HG03442 (cell line): Measurements from ENCODE around the gene PLXNA4.

ENCODE experiments used
- ATAC-seq: cut with Tn5 transposase; IDR thresholded peaks from one replicate; pipeline ENCODE4 v1.9.1; 2021; ENCODE audit warnings: mild to moderate bottlenecking, moderate library complexity; ENCODE audit not compliant: unreplicated experiment

Gene PLXNA4

GRCh38 chr7:132371948-132372347 is 204.3 kb downstream of the PLXNA4 start:
- no peak for ATAC-seq

GRCh38 chr7:132368246-132368900 is 207.9 kb downstream of the PLXNA4 start:
- no peak for ATAC-seq

GRCh38 chr7:132367795-132368194 is 208.5 kb downstream of the PLXNA4 start:
- ATAC-seq: no peak

GRCh38 chr7:132367004-132367403 is 209.3 kb downstream of the PLXNA4 start:
- ATAC-seq: no peak

- no peak for ATAC-seq
Observed at GRCh38 chr7:132364226-132364625, 212.0 kb downstream of the PLXNA4 start.

DNA sequence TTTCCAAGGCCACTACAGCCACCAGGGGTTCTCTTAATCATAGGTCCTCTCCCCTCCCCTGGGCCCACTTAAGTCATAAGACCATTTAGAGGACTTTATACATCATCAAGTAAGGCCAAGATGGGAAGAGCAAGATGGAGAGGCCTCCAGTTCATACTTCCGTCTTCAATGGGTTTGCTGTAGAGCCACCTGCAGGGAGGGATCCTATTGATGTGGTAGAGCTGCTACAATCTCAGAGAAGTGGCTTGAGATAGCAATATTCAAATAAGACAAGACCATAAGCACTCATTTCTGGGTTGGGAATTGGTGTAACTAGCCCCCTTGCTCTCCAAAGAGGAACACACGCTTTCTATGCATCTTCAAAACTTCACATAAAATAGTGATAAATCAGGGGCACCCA is 214.2 kb downstream of the PLXNA4 start:
- ATAC-seq: no peak

DNA sequence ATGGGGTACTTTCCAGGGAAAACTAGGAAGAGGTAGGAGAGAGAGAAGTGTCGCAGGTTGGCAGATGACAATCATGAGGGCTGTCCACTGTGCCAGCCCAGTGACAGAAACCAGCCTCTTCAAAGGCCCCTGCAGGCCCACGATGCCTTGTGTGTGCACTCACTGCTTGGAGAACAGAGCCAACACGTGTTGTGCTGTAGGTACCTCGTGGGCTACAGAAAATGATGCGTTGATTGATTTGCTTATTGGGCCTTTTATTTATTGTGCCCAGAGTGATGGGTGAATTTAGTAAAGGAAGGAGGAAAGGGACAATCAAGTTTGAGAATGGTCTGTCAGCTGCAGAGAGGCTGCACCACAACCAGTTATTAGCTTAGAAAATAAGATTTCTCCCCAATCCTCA is 215.1 kb downstream of the PLXNA4 start:
- no peak for ATAC-seq

DNA sequence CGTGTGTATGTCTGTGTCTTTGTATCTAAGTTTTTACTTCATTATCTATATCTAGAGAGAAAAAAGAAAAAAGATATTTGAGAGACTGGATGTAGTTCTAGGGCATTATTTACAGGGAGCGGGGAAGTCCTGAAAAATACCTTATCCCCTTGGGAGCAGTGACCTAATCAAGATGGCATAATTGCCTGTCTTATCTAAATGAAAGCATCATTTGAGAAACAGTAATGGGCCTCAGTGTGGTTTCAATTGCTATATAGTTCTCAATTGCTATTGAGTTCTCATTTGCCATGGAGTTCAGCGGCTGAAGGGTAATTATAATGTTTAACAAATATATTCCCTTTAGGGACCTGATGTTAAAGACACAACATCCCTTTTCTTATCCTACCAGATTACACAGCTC is 216.5 kb downstream of the PLXNA4 start:
- no peak for ATAC-seq

DNA sequence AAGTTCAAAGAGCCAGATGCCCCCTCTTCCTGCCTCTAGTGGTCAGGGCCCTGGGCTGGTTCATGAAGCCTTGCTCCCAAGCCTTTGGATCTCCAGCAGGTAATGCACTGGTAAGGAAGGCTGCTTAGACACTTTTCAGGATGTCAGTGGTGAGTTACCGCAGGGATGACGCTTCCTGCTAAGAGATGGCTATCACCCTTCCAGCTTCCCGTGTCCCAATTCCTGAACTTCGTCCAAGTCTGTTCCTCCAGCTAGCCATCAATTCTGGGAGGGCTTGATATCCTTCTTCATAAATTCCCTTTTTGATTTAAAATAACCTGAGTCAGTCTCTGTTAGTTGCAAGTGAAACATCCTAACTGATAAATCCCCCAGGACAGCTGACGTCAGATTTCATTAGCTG is 221.2 kb downstream of the PLXNA4 start:
- ATAC-seq: no peak

GRCh38 chr7:132354527-132354926 is 221.7 kb downstream of the PLXNA4 start:
- no peak for ATAC-seq

DNA sequence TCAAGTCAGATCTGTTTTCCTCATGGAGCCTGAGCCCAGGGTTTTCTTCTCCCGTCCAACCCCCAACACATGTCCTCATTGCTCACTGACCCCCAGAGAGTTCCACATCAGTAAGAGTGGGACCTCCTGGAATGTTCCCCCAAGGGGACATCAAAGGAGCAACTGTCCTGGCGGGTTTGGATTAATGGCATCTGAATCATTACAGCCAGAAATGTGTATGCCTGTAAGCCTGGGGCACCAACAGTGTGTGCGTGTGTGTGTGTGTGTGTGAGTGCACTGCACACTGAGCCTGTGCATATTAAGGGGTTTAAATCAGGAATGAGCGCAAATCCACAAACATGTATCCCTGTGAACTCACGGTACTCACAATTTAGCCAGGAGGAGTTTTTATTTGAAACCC is 222.3 kb downstream of the PLXNA4 start:
- ATAC-seq: no peak

- ATAC-seq: no peak
Observed at GRCh38 chr7:132352800-132353199, 223.5 kb downstream of the PLXNA4 start.

GRCh38 chr7:132351954-132352499 is 224.2 kb downstream of the PLXNA4 start:
- ATAC-seq: no peak

DNA sequence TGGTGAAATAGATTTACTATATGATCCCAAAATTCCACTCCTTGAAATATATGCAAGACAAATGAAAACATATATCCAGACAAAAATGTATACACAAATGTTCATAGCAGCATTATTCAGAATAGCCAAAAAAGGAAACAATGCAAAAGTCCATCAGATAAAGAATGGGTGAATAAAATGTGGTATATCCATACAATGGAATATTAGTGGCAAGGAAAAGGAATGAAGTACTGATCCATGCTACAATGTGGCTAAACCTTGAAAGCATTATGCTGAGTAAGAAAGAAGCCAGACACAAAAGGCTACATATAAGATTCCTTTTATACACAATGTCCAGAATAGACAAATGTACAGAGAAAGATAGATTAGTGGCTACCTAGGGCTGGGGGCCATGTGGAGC is 225.5 kb downstream of the PLXNA4 start:
- ATAC-seq: no peak

DNA sequence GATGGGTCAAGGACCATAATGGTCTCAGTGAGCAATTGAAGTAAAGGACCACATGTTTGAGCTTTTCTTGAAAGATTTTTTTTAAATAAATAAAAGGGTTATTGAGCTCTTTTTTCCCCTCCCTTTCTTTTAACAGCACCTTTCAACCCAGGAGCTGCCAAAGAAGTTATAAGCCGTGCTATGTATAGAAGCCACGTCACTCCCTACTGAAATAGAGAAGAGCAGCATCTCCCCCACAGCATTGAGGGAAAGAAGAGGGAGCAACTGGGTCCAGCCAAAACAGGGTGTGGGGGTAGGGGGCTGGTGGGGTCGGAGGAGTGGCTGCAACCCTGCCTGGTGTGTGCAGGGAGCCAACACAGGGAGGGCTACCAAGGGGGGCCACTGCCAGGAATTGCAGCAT is 227.2 kb downstream of the PLXNA4 start:
- ATAC-seq: no peak

DNA sequence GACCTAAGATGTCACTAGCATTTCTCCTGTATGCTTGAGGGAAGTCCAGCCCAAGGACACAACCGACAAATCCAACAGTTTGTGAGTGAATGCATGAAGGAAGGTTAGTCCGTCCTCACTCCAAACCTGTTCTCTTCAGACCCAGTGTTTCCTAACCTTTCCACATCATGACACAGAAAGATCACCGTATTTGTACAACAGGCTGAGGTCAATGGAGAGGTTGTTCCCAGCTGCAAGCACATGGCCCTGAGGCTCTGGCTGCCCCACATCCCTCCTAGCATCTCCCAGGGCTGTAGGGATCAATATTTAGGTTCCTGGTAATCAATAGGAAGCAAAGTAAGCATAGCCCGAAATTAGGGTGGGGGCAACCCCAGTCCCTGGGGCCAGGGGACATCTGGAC is 227.9 kb downstream of the PLXNA4 start:
- no peak for ATAC-seq

DNA sequence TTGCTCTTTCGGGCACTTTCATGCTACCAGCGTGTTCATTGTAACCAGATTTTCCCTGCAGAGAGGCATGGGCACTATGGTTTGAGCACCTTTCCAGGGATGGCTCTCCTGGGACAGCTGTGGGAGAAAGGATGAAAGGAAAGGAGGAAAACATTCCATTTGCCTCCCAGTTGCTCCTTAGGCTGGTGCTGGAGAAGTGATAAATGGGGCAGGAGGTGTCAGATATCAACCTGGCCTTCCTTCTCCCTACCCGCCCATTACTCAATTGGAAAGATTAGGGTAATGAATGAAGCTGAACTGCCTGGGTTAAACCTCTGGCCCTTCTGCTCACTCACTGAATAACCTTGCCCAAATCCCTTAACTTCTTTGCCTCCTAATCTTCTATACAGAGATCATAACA is 228.4 kb downstream of the PLXNA4 start:
- no peak for ATAC-seq

GRCh38 chr7:132347123-132347522 is 229.1 kb downstream of the PLXNA4 start:
- ATAC-seq: no peak

- ATAC-seq: no peak
Observed at GRCh38 chr7:132345543-132346129, 230.6 kb downstream of the PLXNA4 start.

GRCh38 chr7:132345030-132345429 is 231.2 kb downstream of the PLXNA4 start:
- ATAC-seq: no peak

GRCh38 chr7:132343199-132343598 is 233.1 kb downstream of the PLXNA4 start:
- ATAC-seq: no peak

DNA sequence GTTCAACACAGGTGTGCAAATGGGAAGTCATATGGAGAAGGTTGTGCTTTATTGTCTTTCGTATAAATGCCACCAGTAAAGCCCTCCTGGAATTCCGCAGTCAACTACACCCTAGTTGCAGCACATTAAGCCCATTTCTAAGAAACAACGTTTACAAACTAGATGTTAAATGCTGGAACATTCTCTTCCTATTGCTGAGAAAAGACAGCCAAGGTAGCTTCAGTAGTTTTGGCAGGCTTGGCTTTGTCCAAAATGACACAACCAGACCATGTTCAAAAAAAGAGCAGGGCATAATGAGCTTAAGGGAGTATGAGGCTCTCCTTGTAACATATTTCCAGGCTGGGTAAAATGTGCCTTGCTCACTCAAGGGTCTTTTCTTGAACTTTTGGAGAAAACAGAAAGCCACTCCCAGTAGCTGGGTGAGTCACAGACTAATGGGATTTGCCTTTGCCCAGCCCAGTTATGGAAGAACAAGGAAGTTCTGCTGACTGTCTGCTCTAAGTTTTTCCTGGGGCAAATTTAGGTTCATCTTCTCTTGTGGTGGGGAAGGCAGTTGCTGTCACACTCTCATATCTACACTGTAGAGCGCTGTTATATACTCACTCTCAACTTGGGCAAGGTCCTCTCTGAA is 238.7 kb downstream of the PLXNA4 start:
- ATAC-seq: no peak
